T-helper 2 cell treated with Interferon-gamma antibody and Interleukin-4, amounts not matched to agents 5 μg/mL and 100 μg/mL, for 36 hours (primary cell): ENCODE data around the gene SLC6A3.
"Not testable (repeated sequence)": the region's sequence is repeated elsewhere in the genome, so short reads cannot be mapped to it uniquely, and the experiment has no call there.

ENCODE experiments used
- DNase-seq: peaks from one replicate; pipeline ENCODE4 v3.0.0; 2021; ENCODE audit warnings: low spot score
- H3K27ac Mint-ChIP-seq: one replicate; pipeline ENCODE4 v1.8.0; 2021; ENCODE audit warnings: mild to moderate bottlenecking, mixed read lengths
- H3K27me3 Mint-ChIP-seq: one replicate; pipeline ENCODE4 v1.8.0; 2021; ENCODE audit warnings: low read depth, mixed read lengths
- H3K36me3 Mint-ChIP-seq: one replicate; pipeline ENCODE4 v1.8.0; 2021; ENCODE audit warnings: low read depth, mixed read lengths
- H3K4me1 Mint-ChIP-seq: one replicate; pipeline ENCODE4 v1.8.0; 2021; ENCODE audit warnings: low read depth, mixed read lengths
- H3K4me3 Mint-ChIP-seq: one replicate; pipeline ENCODE4 v1.8.0; 2022; ENCODE audit warnings: mild to moderate bottlenecking, moderate library complexity, mixed read lengths
- H3K9me3 Mint-ChIP-seq: one replicate; pipeline ENCODE4 v1.8.0; 2021; ENCODE audit warnings: mixed read lengths

Gene SLC6A3

GRCh38 chr5:1375871-1376810 is 69.1 kb downstream of the SLC6A3 start:
- no peak overlapping the region for H3K27ac Mint-ChIP-seq
- H3K4me3 Mint-ChIP-seq: no peak overlapping the region
- H3K36me3 Mint-ChIP-seq: no peaks in the 10 kb centered on the region
- H3K4me1 Mint-ChIP-seq: no peaks in the 10 kb centered on the region
- peaks cover 4% of the 10 kb centered on the region for H3K27me3 Mint-ChIP-seq
- H3K9me3 Mint-ChIP-seq: no peaks in the 10 kb centered on the region
- no peak for DNase-seq

- peaks cover 4% of the 10 kb centered on the region for H3K27me3 Mint-ChIP-seq
- no peaks in the 10 kb centered on the region for H3K4me1 Mint-ChIP-seq
- H3K9me3 Mint-ChIP-seq: no peaks in the 10 kb centered on the region
- no peak for DNase-seq
- H3K36me3 Mint-ChIP-seq: no peaks in the 10 kb centered on the region
- H3K27ac Mint-ChIP-seq: no peak overlapping the region
- no peak overlapping the region for H3K4me3 Mint-ChIP-seq
Observed at GRCh38 chr5:1374679-1375055, 70.6 kb downstream of the SLC6A3 start.

GRCh38 chr5:1374030-1374678 is 71.1 kb downstream of the SLC6A3 start:
- no peaks in the 10 kb centered on the region for H3K9me3 Mint-ChIP-seq
- no peak for DNase-seq
- H3K36me3 Mint-ChIP-seq: no peaks in the 10 kb centered on the region
- no peak overlapping the region for H3K27ac Mint-ChIP-seq
- H3K27me3 Mint-ChIP-seq: peaks cover 4% of the 10 kb centered on the region
- H3K4me1 Mint-ChIP-seq: no peaks in the 10 kb centered on the region
- no peak overlapping the region for H3K4me3 Mint-ChIP-seq

- H3K36me3 Mint-ChIP-seq, H3K27ac Mint-ChIP-seq, H3K27me3 Mint-ChIP-seq, DNase-seq, H3K4me1 Mint-ChIP-seq, H3K4me3 Mint-ChIP-seq, H3K9me3 Mint-ChIP-seq: not testable (repeated sequence)
Observed at GRCh38 chr5:1371972-1372342, 73.3 kb downstream of the SLC6A3 start.

- no peak overlapping the region for H3K27ac Mint-ChIP-seq
- H3K9me3 Mint-ChIP-seq: no peaks in the 10 kb centered on the region
- no peaks in the 10 kb centered on the region for H3K36me3 Mint-ChIP-seq
- H3K27me3 Mint-ChIP-seq: peaks cover 5% of the 10 kb centered on the region
- no peak overlapping the region for H3K4me3 Mint-ChIP-seq
- H3K4me1 Mint-ChIP-seq: no peaks in the 10 kb centered on the region
- DNase-seq: no peak
Observed at GRCh38 chr5:1371218-1371971, 73.8 kb downstream of the SLC6A3 start.

- no peak for DNase-seq
- H3K27me3 Mint-ChIP-seq: peaks cover 10% of the 10 kb centered on the region
- no peak overlapping the region for H3K4me3 Mint-ChIP-seq
- no peaks in the 10 kb centered on the region for H3K9me3 Mint-ChIP-seq
- H3K27ac Mint-ChIP-seq: no peak overlapping the region
- no peaks in the 10 kb centered on the region for H3K4me1 Mint-ChIP-seq
- H3K36me3 Mint-ChIP-seq: no peaks in the 10 kb centered on the region
Observed at GRCh38 chr5:1370006-1370405, 75.2 kb downstream of the SLC6A3 start.

- no peaks in the 10 kb centered on the region for H3K4me1 Mint-ChIP-seq
- H3K9me3 Mint-ChIP-seq: no peaks in the 10 kb centered on the region
- peaks cover 13% of the 10 kb centered on the region for H3K27me3 Mint-ChIP-seq
- no peak overlapping the region for H3K27ac Mint-ChIP-seq
- no peaks in the 10 kb centered on the region for H3K36me3 Mint-ChIP-seq
- H3K4me3 Mint-ChIP-seq: no peak overlapping the region
- DNase-seq: no peak
Observed at GRCh38 chr5:1368756-1369155, 76.5 kb downstream of the SLC6A3 start.

GRCh38 chr5:1368236-1368635 is 77.0 kb downstream of the SLC6A3 start:
- no peak for DNase-seq
- Mint-ChIP-seq H3K4me1 (no peaks in the 10 kb centered on the region), H3K27me3 (peaks cover 13% of the 10 kb centered on the region), H3K4me3 (no peak overlapping the region), H3K27ac (no peak overlapping the region), H3K36me3 (no peaks in the 10 kb centered on the region), H3K9me3 (no peaks in the 10 kb centered on the region)

GRCh38 chr5:1367149-1367548 is 78.1 kb downstream of the SLC6A3 start:
- Mint-ChIP-seq H3K4me1 (no peaks in the 10 kb centered on the region), H3K27ac (no peak overlapping the region), H3K4me3 (no peak overlapping the region), H3K27me3 (peaks cover 10% of the 10 kb centered on the region), H3K36me3 (no peaks in the 10 kb centered on the region), H3K9me3 (no peaks in the 10 kb centered on the region)
- DNase-seq: no peak

GRCh38 chr5:1366514-1366913 is 78.7 kb downstream of the SLC6A3 start:
- no peak for DNase-seq
- H3K36me3 Mint-ChIP-seq: no peaks in the 10 kb centered on the region
- H3K4me3 Mint-ChIP-seq: no peak overlapping the region

GRCh38 chr5:1364211-1364610 is 81.0 kb downstream of the SLC6A3 start:
- no peak for DNase-seq
- no peak overlapping the region for H3K27ac Mint-ChIP-seq

More at GRCh38 chr5:1366514-1366913, 78.7 kb downstream of the SLC6A3 start:
- no peaks in the 10 kb centered on the region for H3K4me1 Mint-ChIP-seq
- H3K9me3 Mint-ChIP-seq: no peaks in the 10 kb centered on the region
- peaks cover 10% of the 10 kb centered on the region for H3K27me3 Mint-ChIP-seq
- H3K27ac Mint-ChIP-seq: no peak overlapping the region

GRCh38 chr5:1363581-1363980 is 81.7 kb downstream of the SLC6A3 start:
- H3K4me1 Mint-ChIP-seq: no peaks in the 10 kb centered on the region
- H3K36me3 Mint-ChIP-seq: no peaks in the 10 kb centered on the region
- H3K9me3 Mint-ChIP-seq: no peaks in the 10 kb centered on the region
- peaks cover 10% of the 10 kb centered on the region for H3K27me3 Mint-ChIP-seq
- no peak overlapping the region for H3K4me3 Mint-ChIP-seq
- H3K27ac Mint-ChIP-seq: no peak overlapping the region
- DNase-seq: no peak

More at GRCh38 chr5:1364211-1364610, 81.0 kb downstream of the SLC6A3 start:
- Mint-ChIP-seq H3K36me3 (no peaks in the 10 kb centered on the region), H3K27me3 (peaks cover 10% of the 10 kb centered on the region), H3K9me3 (no peaks in the 10 kb centered on the region), H3K4me1 (no peaks in the 10 kb centered on the region), H3K4me3 (no peak overlapping the region)

GRCh38 chr5:1363160-1363559 is 82.1 kb downstream of the SLC6A3 start:
- no peaks in the 10 kb centered on the region for H3K36me3 Mint-ChIP-seq
- H3K4me3 Mint-ChIP-seq: no peak overlapping the region
- H3K27ac Mint-ChIP-seq: no peak overlapping the region
- no peak for DNase-seq
- H3K4me1 Mint-ChIP-seq: no peaks in the 10 kb centered on the region
- H3K9me3 Mint-ChIP-seq: no peaks in the 10 kb centered on the region
- H3K27me3 Mint-ChIP-seq: peaks cover 10% of the 10 kb centered on the region
